HTR-8/SVneo (cell line): ENCODE measurements around the gene IDH2.

Experiments
- DNase-seq: peaks from one replicate; pipeline ENCODE4 v3.0.0; 2011; ENCODE audit warnings: low spot score, mixed read lengths; ENCODE audit not compliant: insufficient read length
- FAIRE-seq: peaks from 2 replicates; lab custom pipeline; 2011; peaks lifted over from hg19 to GRCh38; lab: Jason Lieb, UNC

IDH2 gene

DNA sequence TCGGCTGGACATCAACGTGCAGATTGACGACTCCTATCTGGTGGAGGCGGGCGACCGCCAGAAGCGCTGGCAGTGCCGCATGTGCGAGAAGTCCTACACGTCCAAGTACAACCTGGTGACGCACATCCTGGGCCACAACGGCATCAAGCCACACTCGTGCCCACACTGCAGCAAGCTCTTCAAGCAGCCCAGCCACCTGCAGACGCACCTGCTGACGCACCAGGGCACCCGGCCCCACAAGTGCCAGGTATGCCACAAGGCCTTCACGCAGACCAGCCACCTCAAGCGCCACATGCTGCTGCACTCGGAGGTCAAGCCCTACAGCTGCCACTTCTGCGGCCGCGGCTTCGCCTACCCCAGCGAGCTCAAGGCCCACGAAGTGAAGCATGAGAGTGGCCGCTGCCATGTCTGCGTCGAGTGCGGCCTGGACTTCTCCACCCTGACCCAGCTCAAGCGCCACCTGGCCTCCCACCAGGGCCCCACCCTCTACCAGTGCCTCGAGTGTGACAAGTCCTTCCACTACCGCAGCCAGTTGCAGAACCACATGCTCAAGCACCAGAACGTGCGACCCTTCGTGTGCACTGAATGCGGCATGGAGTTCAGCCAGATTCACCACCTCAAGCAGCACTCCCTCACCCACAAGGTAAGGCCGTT is 34.2 kb downstream of the IDH2 start:
- no peak for DNase-seq
- FAIRE-seq: no peak

DNA sequence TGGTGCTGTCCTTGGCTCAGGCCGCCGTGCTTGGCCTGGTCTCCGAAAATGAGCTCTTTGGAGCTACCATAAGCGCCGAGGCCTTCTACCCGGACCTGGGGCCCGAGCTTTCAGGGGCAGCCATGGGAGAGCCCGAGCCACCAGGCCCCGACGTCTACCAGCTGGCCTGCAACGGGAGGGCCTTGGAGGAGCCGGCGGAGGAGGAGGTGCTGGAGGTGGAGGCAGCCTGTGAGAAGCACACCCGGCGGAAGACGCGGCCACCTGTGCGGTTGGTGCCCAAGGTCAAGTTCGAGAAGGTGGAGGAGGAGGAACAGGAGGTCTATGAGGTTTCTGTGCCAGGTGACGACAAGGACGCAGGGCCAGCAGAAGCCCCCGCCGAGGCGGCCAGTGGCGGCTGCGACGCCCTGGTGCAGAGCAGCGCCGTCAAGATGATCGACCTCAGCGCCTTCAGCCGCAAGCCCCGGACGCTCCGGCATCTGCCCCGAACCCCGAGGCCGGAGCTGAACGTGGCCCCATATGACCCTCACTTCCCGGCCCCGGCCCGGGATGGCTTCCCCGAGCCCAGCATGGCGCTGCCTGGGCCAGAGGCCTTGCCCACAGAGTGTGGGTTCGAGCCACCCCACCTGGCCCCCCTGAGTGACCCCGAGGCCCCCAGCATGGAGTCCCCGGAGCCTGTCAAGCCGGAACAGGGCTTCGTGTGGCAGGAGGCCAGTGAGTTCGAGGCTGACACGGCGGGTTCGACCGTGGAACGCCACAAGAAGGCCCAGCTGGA is 34.9 kb downstream of the IDH2 start:
- DNase-seq (no peak), FAIRE-seq (no peak)

DNA sequence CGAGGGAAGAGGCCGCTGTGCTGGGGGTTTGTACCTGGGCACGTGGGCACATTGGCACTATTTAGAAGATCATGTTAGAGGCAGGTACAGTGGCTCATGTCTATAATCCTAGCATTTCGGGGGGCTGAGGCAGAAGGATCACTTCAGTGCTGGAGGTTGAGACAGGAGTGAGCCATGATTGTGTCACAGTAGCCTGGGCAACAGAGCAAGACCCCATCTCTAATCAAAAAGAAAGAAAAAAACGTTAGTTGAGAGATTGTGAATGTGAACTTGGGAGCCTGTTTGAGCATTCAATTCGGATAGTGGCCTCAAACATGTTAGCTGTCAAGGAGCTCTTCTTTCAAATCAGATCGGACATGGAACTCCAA is 36.6 kb downstream of the IDH2 start:
- DNase-seq (no peak), FAIRE-seq (no peak)

DNA sequence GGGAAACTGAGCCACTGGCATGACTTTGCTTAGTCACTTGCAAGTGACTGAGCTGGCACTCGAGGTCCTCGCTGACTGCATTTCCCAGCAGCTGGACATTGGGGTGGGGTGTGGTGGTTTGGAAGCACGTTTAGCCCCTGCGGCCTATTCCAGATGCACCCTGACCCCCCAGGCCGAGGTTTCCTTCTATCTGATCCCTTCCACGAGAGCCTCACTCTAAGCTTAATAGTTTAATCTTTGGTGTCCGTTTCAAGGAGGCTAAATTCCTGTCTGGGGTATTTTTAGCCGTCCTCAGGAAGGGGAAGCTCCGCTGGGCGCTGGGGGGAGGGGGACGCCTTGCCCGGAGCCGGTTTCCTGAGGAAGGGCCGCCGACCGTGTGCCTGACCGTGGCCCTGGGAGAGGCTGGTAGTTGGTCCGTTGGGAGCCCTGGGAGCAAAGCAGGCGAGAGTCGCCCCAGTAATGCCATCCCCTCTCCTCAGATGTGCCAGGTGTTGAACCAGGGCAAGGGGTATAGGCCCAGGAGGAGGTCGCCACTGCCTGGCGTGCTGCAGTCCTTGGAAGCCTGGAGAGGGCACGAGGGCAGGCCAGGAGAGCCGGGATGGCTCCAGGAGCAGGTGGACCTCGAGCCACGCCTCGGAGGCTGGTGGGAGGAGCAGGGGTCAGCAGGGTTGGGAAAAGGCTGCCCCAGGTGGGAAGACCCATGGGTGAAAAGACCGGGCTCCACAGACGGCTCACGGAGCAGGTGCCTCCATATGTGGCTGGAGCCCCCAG is 37.2 kb downstream of the IDH2 start:
- FAIRE-seq: no peak

DNA sequence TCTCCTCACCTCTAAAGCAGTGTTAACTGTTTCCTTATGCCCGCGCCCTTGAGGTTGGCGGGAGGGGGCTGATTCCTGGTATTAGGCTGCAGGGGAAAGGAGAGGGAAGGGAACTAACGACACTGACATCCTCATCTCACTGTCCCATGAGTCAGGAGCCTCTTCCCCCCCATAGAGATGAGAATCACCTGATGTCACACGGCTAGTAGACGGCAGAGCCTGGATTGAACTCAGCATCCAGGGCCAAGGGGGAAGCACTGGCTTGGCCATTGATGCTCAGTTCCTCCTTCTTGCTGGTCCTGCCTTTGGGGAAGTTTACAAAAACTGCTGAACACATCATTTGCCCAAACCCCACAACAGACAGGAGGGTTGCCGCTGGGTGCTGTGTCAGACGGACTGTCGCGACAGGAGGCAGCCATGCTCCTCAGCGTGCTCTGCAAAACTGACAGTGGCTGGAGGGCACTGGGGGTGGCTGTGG is 38.5 kb downstream of the IDH2 start:
- DNase-seq: no peak
- FAIRE-seq: no peak

More for the DNA sequence above, 37.2 kb downstream of the IDH2 start:
- DNase-seq: no peak

DNA sequence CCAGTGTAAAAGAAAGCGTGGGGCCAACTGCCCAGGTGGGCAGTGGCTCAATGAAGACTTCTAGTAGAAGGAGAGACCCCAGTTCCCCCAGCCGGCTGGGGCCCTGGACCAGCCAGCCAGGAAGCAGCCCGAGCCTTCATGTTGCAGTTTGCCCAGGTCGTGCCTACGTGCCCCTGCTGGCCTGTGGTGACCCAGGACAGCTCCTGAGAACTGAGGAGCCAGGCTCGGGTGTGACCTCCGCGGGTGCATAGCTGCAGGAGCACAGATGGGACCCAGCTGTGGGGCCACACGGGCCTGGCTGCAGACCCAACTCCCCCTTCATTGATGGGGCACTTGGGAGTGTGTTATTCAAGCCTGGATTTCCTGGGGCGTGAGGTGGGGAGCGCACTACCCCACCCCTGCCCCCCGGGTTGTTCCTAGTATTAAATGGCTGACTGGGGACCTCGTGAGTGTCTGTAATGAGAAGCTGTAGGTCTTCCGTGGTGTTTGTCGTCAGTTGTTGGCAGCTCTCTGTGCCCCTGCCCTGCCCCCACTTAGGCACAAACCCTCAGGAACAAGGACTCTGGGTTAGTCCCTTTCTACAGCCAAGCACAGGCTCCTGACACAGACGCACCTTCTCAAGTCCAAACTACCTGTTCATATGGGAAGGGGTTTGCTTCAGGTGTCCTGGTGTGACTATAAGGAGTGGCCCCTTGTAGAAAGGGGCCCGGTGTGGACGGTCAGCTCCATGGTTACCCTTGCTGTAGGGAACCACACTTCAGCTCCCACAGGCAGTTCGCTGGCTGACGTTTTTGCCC is 39.1 kb downstream of the IDH2 start:
- FAIRE-seq (no peak), DNase-seq (no peak)

DNA sequence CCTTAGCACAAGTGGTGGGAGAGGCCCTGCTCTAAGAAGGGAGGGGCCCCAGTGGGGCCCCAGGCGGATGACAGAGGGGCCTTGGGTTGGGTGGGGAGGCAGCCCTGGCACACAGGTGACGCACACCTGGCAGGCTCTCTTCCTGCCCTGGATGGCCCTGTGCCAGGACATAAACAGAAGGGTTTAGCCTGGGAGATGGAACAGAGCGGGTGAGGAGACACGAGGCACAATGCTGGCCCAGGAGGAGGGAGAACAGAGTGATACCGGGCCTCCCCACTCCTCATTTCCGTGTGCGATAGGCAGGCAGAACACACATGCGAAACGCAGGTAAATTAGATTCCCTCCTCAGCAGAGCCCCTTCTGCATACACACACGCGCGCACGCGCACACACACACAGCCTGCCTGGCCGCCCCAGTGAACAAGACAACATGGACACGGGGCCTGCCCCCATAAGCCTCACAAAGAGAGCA is 39.8 kb downstream of the IDH2 start:
- no peak for FAIRE-seq
- DNase-seq: no peak

DNA sequence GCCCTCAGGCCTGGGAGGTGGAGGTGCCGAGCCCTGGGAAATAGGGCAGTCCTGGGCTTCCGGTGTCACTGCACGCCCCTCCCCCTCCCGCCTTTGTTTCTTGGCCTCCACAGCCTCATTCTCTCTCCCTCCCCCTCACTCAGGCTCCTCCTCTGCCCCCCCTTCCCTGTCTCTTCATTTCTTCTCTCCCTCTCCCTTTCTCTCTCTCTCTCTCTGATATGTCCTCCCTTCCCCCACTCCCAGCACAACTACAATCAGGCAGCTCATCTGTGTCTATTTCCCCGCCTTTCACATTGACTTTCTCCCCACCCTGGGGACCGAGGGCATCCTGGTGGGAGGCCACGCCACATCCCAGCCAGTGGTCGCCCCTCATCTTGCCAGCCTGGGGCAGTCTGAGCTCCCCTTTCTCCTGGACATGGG is 40.2 kb downstream of the IDH2 start:
- DNase-seq (no peak), FAIRE-seq (no peak)

DNA sequence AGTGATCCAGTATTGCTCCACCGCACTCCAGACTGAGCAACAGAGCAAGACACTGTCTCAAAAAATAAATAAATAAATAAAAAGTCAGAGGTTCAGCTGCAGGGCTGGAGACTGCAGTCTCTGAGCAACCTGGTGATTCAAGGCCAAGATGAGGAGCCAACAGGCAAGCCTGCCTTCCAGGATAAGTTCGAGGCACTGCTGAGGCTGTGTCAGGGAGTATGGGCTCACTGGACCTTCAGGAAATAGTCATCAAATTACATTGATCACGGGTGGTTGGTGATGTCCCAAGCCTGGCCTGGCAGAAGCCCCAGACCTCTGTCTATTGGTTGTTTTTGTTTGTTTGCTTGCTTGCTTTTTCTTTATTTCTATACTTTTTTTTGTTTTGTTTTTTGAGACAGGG is 41.5 kb downstream of the IDH2 start:
- DNase-seq (no peak), FAIRE-seq (no peak)

DNA sequence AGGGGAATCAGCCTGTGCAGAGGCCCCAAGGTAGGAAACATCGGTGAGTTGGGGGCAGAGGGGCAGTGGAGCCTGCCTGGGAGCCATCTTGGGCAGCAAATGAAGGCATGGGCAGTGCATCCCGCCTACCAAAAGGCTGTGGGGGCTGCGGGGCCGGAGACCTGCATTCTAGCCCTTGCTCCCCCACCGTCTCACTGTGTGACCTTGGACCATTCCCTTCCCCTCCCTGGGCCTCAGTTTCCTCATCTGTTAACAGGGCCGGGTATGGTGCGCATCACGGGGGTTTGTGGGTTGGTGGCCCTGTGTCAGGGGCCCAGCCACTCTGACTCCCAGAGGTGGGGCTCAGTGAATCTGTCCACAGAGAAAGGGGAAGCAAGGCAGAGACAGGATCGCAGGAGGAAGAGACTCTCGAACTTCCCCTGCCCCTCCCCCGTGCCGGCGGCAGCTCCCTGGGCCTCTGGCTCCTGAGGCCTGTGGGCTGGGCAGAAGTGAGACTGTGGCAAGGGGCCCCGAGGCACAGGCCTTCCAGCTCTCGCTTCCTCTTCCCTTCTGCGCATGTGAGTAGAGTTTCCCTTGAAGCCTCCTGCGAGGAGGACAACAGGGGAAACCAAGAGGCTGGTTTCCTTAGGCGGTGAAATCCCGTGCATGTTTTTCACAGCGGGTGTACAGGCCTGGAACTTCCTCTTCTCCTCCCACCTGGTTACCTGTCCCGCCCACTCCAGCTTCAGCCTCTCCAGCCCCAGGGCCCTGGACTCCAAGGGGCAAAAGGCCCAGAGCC is 42.9 kb downstream of the IDH2 start:
- FAIRE-seq (no peak), DNase-seq (no peak)

DNA sequence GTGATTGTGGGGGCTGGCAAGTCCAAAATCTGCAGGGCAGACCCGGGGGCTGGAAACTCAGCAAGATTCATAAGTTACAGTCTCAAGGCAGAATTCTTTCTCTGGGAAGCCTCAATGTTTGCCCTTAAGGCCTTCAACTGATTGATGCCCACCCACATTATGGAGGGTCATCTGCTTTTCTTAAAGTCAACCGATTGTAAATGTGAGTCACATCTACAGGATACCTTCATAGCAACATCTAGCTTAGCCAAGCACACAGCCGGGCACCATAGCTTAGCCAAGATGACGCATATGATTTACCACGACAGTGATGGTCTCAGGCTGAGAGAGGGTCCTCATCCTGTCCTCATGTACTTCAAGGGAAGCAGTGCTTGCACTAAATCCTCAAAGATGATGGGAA is 43.5 kb downstream of the IDH2 start:
- FAIRE-seq (no peak), DNase-seq (no peak)

DNA sequence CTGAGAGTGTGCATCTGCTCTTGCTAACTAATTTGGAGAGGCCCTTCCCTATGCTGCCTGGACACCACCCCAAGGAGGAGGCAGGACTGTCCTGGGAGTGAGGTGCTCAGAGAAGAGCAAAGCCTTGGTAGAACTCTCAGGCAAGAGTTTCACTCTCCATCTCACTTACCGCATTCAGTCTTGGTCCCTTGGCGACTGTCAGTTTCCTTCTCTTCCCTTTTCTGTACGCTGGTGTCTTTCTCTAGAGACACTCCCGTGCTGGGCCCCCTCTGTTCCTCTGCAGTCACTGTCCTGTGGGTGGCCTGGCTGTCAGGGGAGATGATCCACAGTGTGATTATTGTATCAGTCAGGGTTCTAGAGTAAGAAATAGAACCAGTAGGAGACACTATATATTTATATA is 44.0 kb downstream of the IDH2 start:
- DNase-seq (no peak), FAIRE-seq (no peak)

DNA sequence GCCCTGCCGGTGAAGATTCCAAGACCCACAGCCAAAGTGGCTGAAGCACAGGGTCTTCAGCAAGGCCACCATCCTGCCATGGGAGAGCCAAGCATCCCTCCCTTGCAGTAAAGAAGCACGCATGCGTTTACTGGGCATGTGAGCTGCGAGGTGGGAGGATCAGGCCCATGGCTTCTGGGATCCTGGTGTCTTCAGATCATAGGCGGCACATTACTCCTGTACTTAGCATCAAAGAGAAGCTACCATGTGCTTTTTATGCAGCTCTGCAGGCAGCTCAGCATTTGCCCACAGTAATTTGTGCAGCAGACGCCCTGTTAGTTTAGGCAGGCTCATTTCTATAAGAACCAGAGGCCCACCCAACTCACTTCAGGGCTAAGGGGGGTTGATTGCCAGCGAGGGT is 45.7 kb downstream of the IDH2 start:
- FAIRE-seq (no peak), DNase-seq (no peak)

DNA sequence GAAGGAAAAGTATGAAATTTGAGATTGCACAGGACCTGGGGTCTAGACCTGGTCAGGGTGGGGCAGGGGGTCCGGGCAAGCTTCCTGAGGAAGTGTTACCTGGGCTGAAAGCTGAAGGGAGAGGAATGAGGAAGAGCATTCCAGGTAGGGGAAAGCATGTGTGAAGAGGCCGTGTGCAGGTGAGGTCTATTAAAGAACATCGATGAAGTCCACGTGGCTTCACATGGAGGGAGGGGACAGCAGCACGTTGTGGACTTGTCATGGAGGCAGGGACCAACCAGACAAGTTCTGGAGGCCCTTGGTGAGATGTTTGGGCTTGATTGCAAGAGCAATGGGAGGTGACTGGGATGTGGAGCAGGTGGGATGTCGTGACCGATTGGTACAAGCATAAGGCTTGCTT is 47.1 kb downstream of the IDH2 start:
- no peak for FAIRE-seq
- no peak for DNase-seq

DNA sequence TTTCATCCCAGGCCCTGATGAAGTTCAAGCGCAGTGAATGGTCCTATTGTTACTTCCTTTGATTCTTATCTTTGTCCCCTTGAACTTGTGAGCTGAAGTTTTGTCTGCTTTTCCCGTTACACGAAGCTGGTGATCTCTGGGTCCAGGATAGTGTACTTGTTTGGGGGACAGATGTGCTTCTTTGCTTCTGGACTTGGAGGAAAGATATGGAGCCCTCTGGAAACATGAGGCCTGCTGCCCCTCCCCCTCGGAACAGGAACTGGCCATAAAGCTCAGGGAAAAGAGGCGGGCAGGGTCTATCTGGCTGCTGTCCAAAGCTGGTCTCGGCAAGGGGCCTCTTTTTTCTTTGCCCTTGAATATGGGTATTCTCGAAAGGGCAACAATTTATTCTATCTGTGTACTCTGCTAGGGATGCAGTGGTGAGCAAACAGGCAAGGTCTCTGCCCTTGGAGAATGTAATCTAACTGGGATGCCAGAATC is 47.6 kb downstream of the IDH2 start:
- FAIRE-seq (no peak), DNase-seq (no peak)

DNA sequence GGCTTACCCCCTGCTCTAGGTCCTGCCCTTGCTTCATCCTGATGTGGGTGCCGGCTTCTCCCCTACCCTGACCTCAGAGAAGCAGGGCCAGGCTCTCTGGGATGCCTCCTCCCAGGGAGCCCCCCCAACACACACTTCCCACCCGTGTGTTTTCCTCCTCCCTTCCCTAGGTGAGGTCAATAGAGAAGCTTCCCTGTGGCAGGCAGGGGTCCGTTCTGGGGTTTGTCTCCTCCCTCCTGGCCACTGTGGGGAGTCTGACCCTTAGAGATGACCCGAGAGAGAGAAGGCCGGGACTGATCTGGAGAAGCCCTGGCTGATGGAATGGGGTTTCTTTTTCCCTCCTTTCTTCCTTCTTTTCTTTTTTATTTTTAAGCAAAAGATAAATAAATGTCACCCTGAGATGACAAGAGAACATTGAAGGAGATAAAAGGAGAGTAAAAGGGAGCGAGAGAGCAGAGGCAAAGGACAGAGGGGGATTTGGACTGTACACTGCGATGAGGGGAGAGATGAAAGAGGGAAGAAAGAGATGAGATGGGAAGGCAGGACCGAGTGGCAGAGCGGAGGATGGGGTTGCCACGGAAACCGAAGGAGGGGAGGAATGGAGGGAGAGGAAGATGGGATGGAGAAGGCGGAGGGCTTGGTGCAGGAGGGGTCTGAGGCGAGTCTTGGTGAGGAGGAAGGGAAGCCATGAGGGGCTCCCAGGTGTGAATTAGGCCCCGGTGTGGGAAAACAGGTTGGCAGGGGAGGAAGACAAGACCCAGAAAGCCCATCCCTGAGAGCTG is 48.4 kb downstream of the IDH2 start:
- DNase-seq (no peak), FAIRE-seq (no peak)

DNA sequence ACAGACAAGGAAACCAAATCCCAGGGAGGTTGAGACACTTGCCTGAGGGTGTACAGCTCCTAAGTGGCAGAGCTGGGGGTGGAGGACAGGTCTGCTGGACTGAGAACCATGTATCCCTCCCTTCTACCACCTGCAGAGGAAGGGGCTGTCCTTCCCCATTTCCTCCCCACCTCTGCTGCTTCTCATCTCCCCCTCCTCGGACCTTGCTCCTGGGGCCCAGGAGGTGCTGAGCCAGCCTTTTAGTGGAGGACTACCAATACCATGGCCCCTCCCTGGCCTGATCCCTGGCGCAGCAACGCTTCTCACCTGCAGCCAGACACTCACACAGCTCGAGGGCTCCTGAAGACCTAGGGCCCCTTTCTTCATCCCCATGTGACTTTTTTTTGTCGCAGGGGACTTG is 50.4 kb downstream of the IDH2 start:
- FAIRE-seq (no peak), DNase-seq (no peak)
